ENCODE measurements around the gene PTPA.
A peak's percentile ranks its signal among the peaks of the same experiment; 100 is the strongest.

The PTPA gene

GRCh38 chr9:129076640-129077037 is 34.6 kb upstream of the PTPA start:
- H3K4me3 ChIP-seq (ENCODE audit: control insufficient read depth, low read depth, low read length): no peak overlapping the region
- no peak for TF ChIP-seq CTCF (IDR thresholded peaks at IDR 0.05; ENCODE audit: control insufficient read depth, insufficient read depth, low read depth, low read length, missing control alignments)
- DNase-seq (ENCODE audit: low read depth): no peak

GRCh38 chr9:129077236-129077635 is 34.0 kb upstream of the PTPA start:
- no peak for TF ChIP-seq CTCF (IDR thresholded peaks at IDR 0.05; ENCODE audit: control insufficient read depth, insufficient read depth, low read depth, low read length, missing control alignments)
- DNase-seq (ENCODE audit: low read depth): no peak
- H3K4me3 ChIP-seq (ENCODE audit: control insufficient read depth, low read depth, low read length): no peak overlapping the region

- TF ChIP-seq CTCF (IDR thresholded peaks at IDR 0.05; ENCODE audit: control insufficient read depth, insufficient read depth, low read depth, low read length, missing control alignments): no peak
Observed at GRCh38 chr9:129078691-129079503, 32.3 kb upstream of the PTPA start.

GRCh38 chr9:129079829-129080228 is 31.4 kb upstream of the PTPA start:
- DNase-seq (ENCODE audit: low read depth): no peak
- H3K4me3 ChIP-seq (ENCODE audit: control insufficient read depth, low read depth, low read length): peak overlapping the region; percentile 77

More at GRCh38 chr9:129078691-129079503, 32.3 kb upstream of the PTPA start:
- DNase-seq (ENCODE audit: low read depth): no peak
- H3K4me3 ChIP-seq (ENCODE audit: control insufficient read depth, low read depth, low read length): no peak overlapping the region

GRCh38 chr9:129080298-129080600 is 31.0 kb upstream of the PTPA start:
- peak overlapping the region; percentile 77 for H3K4me3 ChIP-seq (ENCODE audit: control insufficient read depth, low read depth, low read length)
- no peak for TF ChIP-seq CTCF (IDR thresholded peaks at IDR 0.05; ENCODE audit: control insufficient read depth, insufficient read depth, low read depth, low read length, missing control alignments)
- DNase-seq (ENCODE audit: low read depth): no peak

More at GRCh38 chr9:129079829-129080228, 31.4 kb upstream of the PTPA start:
- TF ChIP-seq CTCF (IDR thresholded peaks at IDR 0.05; ENCODE audit: control insufficient read depth, insufficient read depth, low read depth, low read length, missing control alignments): no peak

- TF ChIP-seq CTCF (IDR thresholded peaks at IDR 0.05; ENCODE audit: control insufficient read depth, insufficient read depth, low read depth, low read length, missing control alignments): no peak
- H3K4me3 ChIP-seq (ENCODE audit: control insufficient read depth, low read depth, low read length): peak within 1 kb of the TSS; percentile 77
- DNase-seq (ENCODE audit: low read depth): peak; percentile 98
Observed at GRCh38 chr9:129080601-129081387, 30.4 kb upstream of the PTPA start, which contains the start of gene DOLPP1. Gene DOLPP1, plus strand, starts transcription at chr9:129081111. Its CDS starts 21 bp downstream, at chr9:129081132.
